SK-MEL-5 (cell line): ENCODE results near the gene EPHA5. TPM values are rescaled to one million over a fixed set of nuclear protein-coding genes. Genes with fewer than 3 reads are reported as not detected.

ENCODE experiments used
- DNase-seq: peaks from one replicate; pipeline ENCODE4 v3.0.0-alpha.2; 2016; ENCODE audit warnings: low read depth, low spot score
- in situ Hi-C: cut with HindIII; loops from 2 replicates; pipeline ENCODE4 v1.10.0; 2016; ENCODE audit warnings: low sequenced_read_pairs, high pct_unique_total_duplicates, low pct_unique_long_range_greater_than_20kb
- total RNA-seq: library from RNA; depleted of rRNA; stranded (reverse); fragments of >200 nt; shearing (Covaris generic); gene quantifications from 2 replicates; pipeline ENCODE4 v1.2.3, GENCODE V29; 2014

Gene EPHA5
- total RNA-seq, 1 experiment from 2014 or later = 6.0 TPM

DNA sequence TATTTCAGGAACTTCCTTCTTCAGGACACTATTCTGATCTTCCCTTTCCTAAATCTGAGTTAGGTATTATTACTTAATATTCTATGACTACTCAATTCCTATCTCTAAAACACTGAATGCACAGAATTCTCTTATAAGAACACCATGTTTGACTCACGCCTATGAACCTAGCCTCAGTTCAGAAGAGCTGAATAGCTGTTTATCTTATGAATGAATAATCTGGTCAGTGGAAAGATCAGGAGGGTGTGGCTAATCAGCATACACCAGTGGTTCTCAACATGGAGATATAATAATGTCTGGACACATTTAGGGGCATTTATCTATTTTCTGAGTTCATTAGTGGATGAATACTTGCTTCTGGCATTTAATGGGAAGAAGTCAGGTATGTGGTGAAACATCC is 24.2 kb downstream of the EPHA5 start:
- no peak for DNase-seq
- in situ Hi-C loops = no loop called here

GRCh38 chr4:65645185-65645584 is 25.1 kb downstream of the EPHA5 start:
- in situ Hi-C loops = no loop called here
- DNase-seq = no peak

DNA sequence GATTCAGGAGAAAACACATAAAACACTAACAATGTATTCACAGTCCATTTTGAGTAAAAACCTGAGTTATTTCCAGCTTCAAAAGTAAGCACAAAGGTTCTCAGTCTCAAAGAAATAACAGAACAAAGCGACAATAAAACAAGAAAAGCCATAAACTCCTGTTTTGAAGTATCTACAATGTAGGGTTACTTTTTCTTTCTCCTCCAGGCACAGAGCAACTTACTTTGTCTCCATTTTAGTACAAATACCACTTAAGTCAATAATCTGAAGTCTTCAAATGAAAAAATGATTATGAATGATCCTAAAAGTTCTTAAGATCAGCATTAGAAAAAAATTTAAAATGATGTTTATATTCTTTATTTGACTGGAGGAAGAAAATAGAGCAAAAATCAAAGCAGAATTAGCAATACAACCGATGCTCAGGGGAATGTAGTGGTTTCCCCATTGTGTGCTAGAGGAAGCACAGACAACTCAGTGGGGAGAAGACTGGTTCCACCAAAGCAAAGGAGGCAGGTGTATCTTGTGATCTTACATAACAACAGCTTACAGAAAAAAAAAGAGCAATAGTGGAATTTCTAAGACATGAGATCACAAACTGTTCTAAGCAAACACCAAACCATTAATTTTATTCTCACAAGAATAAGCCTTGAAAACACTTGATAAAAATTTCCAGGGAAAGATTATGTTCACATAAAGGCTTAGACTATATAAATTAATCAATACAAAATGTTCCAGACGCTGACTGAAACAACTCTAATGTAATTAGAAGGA is 35.1 kb downstream of the EPHA5 start:
- in situ Hi-C loops = no loop called here
- DNase-seq = no peak

GRCh38 chr4:65624651-65625050 is 45.6 kb downstream of the EPHA5 start:
- in situ Hi-C loops = no loop called here

GRCh38 chr4:65623506-65623905 is 46.8 kb downstream of the EPHA5 start:
- peak; percentile 5 for DNase-seq
- in situ Hi-C loops = no loop called here

More at GRCh38 chr4:65624651-65625050, 45.6 kb downstream of the EPHA5 start:
- no peak for DNase-seq

DNA sequence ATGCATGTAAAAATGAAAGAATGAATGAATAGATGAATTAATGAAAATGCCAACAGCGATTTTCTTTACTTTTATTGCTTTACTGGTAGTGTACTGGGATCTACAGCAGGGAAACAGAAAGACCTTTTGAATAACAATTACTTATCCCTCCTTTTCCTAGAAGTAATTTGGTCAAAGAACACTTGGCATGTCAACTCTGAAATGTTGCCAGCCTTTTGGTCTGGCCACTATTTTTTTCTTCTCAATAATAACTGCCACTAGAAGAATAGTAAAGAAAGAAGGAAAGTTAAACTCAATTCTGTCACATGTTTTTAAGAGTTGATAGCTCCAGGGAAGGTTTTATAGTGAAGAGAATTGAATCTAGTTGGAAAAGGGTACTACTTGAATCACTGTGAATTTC is 52.9 kb downstream of the EPHA5 start:
- no peak for DNase-seq
- in situ Hi-C loops = no loop called here

DNA sequence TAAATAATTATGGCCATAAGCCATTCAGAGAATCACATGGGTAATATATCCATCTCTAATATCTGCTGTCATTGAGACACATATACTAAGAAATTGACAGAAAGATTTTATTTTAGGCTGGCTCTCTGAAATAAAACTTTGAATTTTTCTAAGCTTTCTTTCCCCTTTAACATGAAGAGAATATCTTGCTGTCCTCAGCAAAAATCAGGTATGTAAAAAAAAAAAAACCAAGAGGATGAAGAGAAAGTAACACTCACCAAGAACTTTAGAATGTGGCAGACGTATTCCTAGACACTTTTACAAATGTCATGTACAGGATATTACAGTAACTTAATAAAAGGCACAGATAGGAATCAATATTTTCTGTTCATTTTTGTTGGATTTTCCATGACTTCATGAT is 65.8 kb downstream of the EPHA5 start:
- no peak for DNase-seq
- in situ Hi-C loops = no loop called here

DNA sequence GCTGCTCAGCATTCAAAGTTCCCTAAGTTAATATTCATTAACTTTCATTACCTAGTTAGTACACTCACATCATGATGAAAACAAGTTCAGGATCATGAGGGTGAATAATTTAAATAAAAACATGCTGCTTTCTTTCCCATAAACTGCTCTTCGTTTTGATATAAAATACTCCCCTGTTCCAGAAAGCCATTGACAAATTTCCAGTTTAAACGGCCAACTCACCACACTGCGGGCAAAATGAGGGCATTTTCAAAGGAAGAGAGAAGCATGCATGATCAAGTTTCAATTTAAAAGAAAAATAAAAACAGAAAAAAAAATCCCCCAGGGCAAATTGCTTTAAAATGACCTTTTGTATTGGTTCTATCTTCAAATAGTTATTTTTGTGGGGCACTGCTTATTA is 69.6 kb downstream of the EPHA5 start:
- in situ Hi-C loops = no loop called here
- no peak for DNase-seq

DNA sequence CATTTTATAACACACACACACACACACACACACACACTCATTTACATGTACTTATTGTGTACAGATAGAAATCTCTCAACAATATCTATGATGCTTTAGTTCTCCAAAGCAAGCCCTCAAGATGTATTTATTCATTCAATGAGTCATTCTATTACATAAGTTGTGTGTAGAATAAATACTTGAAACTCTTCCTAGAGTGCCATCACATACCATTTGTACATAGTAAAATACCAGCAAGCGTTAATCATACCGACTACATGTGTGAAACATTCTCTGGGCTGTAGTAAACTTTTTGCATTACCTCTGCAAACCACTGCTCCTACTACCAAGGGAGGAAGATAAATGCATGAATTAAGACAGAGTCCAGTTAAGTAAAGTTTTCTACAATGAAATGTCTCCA is 70.9 kb downstream of the EPHA5 start:
- DNase-seq = no peak

DNA sequence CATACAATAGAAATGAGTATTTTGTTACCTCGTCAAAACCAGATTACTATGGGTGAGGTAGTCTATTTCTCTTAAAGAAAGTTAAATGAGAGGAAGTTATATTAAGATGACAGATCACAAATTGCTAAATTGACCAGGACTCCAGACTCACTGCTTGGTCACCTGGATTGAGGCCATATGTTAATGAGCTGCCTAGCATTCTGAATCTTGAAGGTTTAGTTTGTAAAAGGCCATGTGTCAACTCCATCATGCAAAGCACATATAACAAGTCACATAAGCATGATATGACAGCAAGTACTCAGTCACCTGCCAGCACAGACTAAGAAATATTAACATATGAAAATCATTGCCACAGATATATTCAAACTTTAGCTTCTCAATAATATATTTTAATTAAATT is 72.6 kb downstream of the EPHA5 start:
- no peak for DNase-seq

More for the DNA sequence above, 70.9 kb downstream of the EPHA5 start:
- in situ Hi-C loops = no loop called here

DNA sequence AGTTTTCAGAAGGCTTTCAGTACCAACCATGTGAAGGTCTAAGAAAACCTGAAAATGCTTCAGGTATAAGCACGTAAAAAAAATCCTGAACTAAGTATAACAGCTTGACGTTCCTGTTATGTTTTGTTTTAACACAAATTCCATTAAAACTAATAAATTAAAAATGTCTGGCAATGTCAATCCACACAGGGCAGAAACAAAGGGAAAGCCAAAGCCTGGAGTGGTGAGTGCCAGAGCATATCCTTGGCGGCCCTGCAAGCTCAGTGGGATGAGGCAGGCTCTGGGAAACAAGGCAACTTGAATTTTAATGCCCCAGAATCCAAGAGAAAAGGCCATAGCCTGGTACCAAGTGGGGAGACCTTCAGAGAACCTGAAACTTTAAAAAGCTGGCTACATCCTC is 78.2 kb downstream of the EPHA5 start:
- in situ Hi-C loops = no loop called here
- DNase-seq = no peak

More for the DNA sequence above, 72.6 kb downstream of the EPHA5 start:
- in situ Hi-C loops = no loop called here

- in situ Hi-C loops = no loop called here
- no peak for DNase-seq
Measured at GRCh38 chr4:65589921-65590320, 80.4 kb downstream of the EPHA5 start.

DNA sequence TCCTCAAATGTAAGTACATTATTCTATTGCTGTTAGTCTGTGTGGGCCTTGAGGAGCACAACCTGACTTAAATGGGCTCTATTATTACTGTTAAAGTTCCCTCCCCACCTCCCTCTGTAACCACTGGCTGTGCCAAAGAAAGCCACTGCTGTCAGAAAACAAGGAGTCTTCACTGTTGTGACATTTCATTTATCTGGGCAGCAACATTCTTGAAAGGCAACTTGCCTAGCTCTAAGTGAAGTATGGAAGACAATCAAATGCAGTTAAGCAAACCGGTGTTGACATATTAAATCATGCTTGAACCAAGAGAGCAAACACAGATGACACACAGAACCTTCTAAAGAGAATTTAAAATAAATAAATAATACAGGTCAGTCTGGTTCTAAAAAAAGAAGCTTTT is 81.0 kb downstream of the EPHA5 start:
- peak; percentile 80 for DNase-seq
- in situ Hi-C loops = no loop called here

GRCh38 chr4:65580551-65580950 is 89.7 kb downstream of the EPHA5 start:
- in situ Hi-C loops = no loop called here
- peak; percentile 53 for DNase-seq

DNA sequence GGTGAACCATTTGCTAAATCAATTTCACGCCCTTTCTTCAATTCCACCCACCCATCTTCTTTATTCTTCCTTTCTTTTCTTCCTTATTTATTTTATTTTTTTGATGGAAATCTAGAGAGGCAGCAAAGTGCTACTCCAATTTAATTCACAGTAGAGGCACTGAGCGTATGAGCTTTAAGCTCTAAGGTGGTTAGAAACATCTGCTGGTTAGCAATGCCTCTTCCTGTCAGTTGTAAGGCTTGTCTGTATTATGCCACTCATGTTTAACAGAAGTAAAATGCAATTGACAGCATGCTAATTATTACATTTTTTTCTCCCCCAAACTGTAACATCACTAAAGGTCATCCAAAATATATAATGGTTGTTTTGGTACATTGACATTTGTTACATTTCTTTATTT is 103.8 kb downstream of the EPHA5 start:
- in situ Hi-C loops = no loop called here
- no peak for DNase-seq

- in situ Hi-C loops = no loop called here
- no peak for DNase-seq
Measured at GRCh38 chr4:65561164-65561563, 109.1 kb downstream of the EPHA5 start.

DNA sequence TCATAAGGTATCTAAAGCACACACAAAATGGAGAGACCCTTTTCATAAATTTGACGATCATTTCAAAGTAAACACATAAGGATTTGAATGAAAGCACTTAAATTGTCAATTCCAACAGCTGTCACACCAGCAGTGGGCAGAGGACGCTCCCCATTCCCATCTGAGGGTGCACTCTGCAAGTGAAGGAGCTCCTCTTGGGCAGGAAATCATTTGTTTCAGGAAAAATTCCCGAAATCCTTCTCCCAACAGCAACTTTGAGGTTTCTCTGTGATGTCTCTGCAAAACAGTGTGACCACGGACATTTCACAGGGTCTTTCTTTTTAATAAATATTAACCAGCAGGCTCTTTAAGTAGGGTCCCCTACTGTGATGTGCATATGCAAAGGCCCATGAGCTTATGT is 111.0 kb downstream of the EPHA5 start:
- DNase-seq = no peak
- in situ Hi-C loops = no loop called here

DNA sequence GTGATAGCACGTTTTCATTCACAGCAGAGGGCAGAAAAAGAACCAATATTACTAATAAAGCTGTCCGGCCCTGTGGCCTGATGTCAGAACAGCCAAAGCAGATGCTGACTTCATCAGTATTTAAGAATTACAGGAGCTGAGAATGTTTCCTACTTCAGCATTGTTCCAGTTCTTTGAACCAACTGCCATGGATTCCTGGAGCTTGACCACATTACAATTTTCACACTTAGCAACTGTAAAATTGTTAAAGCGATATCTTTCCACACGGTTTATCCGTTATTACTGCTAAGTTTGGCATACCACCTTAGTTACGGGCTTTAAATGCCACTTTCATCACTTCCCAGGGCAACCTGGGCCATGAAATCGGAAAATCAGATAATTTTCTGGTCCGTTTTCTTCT is 118.2 kb downstream of the EPHA5 start:
- in situ Hi-C loops = no loop called here

DNA sequence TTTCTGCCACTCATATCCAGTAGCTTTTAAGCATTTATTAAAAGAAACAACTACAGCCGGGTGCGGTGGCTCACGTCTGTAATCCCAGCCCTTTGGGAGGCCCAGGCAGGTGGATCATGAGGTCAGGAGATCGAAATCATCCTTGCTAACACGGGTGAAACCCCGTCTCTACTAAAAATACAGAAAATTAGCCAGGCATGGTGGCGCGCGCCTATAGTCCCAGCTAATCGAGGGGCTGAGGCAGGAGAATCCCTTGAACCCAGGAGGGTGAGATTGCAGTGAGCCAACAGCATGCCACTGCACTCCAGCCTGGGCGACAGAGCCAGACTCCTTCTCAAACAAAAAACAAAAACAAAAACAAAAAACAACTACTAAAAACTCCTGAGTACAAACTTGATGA is 119.8 kb downstream of the EPHA5 start:
- in situ Hi-C loops = no loop called here
- DNase-seq = no peak

More for the DNA sequence above, 118.2 kb downstream of the EPHA5 start:
- no peak for DNase-seq
